HT-29 (cell line): ENCODE data around the gene RPL13. TPM values are rescaled to one million over a fixed set of nuclear protein-coding genes. Genes with fewer than 3 reads are reported as not detected.

ENCODE experiments used
- DNase-seq: peaks from one replicate; pipeline ENCODE4 v3.0.0-alpha.2; 2015; ENCODE audit warnings: low spot score
- total RNA-seq: library from RNA; depleted of rRNA; stranded (reverse); fragments of >200 nt; shearing (Covaris generic); gene quantifications from 2 replicates; pipeline ENCODE4 v1.2.3, GENCODE V29; 2014

The RPL13 gene
- total RNA-seq, 1 experiment from 2014 or later, result 8,222 TPM

- DNase-seq, result no peak
These were observed 36.6 kb downstream of the RPL13 start for GRCh38 chr16:89596957-89597649.

- DNase-seq, result no peak
These were observed 37.7 kb downstream of the RPL13 start for GRCh38 chr16:89598199-89598598.

- peak; percentile 71 for DNase-seq
These were observed 39.0 kb downstream of the RPL13 start for GRCh38 chr16:89599451-89599858.

GRCh38 chr16:89599902-89600301 is 39.4 kb downstream of the RPL13 start:
- no peak for DNase-seq

- DNase-seq, result no peak
These were observed 39.9 kb downstream of the RPL13 start for GRCh38 chr16:89600427-89600826.

GRCh38 chr16:89600956-89601355 is 40.5 kb downstream of the RPL13 start:
- no peak for DNase-seq

- no peak for DNase-seq
These were observed 41.4 kb downstream of the RPL13 start for GRCh38 chr16:89601906-89602272.

- DNase-seq, result no peak
These were observed 41.9 kb downstream of the RPL13 start for GRCh38 chr16:89602273-89602951.

- no peak for DNase-seq
These were observed 42.6 kb downstream of the RPL13 start for GRCh38 chr16:89602952-89603590.

- no peak for DNase-seq
These were observed 44.3 kb downstream of the RPL13 start for GRCh38 chr16:89604764-89605163.

- DNase-seq, result no peak
These were observed 44.9 kb downstream of the RPL13 start for GRCh38 chr16:89605186-89605970.

GRCh38 chr16:89606006-89606405 is 45.5 kb downstream of the RPL13 start:
- DNase-seq, result no peak

- no peak for DNase-seq
These were observed 47.0 kb downstream of the RPL13 start for GRCh38 chr16:89607453-89607852.

GRCh38 chr16:89607937-89608740 is 47.7 kb downstream of the RPL13 start:
- no peak for DNase-seq

- DNase-seq, result no peak
These were observed 49.6 kb downstream of the RPL13 start for GRCh38 chr16:89610108-89610453.

- no peak for DNase-seq
These were observed 52.1 kb downstream of the RPL13 start for GRCh38 chr16:89612415-89613166.

- DNase-seq, result no peak
These were observed 52.9 kb downstream of the RPL13 start, which contains the start of gene DPEP1 for GRCh38 chr16:89613231-89613953. DPEP1 (plus strand) TSS chr16:89613642; CDS start chr16:89630411, 16,769 bp downstream.

- DNase-seq, result no peak
These were observed 53.5 kb downstream of the RPL13 start for GRCh38 chr16:89613954-89614459.
